ENCODE results near the gene TMEM266. TPM values are rescaled to one million over a fixed set of nuclear protein-coding genes. Genes with fewer than 3 reads are reported as not detected.
"Not testable (repeated sequence)": the region's sequence is repeated elsewhere in the genome, so short reads cannot be mapped to it uniquely, and the experiment has no call there.

Gene TMEM266
- total RNA-seq: not detected in 2 replicates

- intact Hi-C loops (cut with micrococcal nuclease): loop anchor here (5.0 kb wide), 1 partner anchor 217 kb away; the partner anchor contains the start of gene UBE2Q2
Measured at GRCh38 chr15:76059320-76060117, at the start of gene TMEM266. Gene TMEM266 (plus strand): TSS chr15:76059985. CDS start chr15:76134264, 74,279 bp downstream.

- intact Hi-C loops (cut with micrococcal nuclease): no loop called here
Measured at GRCh38 chr15:76010613-76011012, 49.2 kb upstream of the TMEM266 start.

DNA sequence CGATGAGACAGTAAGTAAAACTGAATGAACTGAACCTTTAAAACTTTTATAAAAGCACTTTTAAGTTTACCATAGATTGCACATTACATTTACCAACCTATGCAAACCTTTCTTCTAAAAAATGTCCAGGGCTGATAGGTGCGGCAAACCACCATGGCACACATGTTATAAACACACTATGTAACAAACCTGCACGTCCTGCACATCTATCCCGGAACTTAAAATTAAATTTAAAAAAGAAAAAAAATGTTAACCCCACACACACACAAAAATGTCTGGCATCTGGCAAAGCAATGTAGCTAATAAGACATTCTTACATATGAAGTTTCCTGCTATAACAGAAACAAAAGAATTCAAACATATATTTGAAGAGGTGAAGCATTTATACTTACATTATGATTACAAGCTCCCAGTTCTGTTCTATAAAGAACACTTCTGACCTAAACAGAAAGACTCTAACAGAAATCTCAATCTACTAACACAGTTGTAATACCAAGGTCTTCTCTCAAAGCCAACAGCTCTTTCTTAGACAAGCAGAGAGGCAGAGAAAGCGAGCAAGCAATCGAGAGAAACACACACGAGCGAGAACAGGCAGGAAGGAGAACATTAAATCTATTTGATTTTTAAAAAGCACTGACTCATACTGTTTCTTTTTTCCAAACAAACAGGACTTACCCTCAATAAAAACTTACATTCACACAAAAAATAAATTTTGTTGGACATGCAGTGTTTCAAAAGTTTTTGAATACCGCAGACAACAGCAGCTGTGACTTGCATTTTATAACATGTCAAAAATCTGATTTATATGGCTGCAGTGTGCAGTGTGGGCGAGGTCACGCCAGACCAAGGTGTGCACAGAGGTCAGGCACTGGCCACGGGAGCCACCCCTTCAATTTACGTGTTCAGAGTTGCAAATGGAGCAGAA is 47.9 kb upstream of the TMEM266 start, which contains the start of gene NRG4:
TSS of gene NRG4 (minus strand) at position 798 of the 925 bp plus-strand sequence. CDS start 1,194 bp downstream, outside the sequence.
- intact Hi-C loops (cut with micrococcal nuclease): no loop called here

- intact Hi-C loops (cut with micrococcal nuclease): not testable (repeated sequence)
Measured at GRCh38 chr15:76013470-76013869, 46.3 kb upstream of the TMEM266 start.

DNA sequence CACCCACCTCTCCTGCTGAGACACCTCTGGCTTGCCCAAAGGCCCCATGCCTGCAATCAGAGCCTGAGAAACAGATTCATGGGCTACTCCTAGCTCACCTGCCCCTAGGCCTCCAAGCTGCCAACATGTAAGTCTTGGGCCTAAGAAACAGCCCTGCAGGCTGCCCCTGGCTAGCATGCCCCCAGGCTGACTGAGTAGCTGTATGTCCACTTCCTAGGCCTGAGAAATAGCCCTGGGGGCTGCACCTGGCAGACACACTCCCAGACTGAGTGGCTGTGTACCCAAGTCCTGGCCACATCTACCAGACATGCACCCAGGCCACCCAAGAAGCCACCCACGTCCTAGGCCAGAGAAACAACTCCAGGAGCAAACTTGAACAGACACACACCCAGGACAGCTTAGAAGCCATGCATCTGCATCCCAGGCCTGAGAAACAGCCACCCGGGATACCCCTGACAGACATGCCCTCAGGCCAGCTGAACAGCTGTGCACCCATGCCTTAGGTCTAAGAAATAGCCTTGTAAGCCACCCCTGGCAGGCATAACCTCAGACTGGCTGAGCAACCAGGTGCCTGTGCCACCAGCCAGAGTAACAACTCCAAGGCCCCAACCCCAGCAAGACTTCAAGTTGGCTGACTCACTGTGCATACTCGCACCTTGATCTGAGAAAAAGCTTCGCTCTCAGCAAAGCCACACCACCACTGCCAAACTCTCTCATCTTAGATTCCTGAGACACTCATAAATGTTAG is 35.6 kb upstream of the TMEM266 start:
- intact Hi-C loops (cut with micrococcal nuclease): no loop called here

DNA sequence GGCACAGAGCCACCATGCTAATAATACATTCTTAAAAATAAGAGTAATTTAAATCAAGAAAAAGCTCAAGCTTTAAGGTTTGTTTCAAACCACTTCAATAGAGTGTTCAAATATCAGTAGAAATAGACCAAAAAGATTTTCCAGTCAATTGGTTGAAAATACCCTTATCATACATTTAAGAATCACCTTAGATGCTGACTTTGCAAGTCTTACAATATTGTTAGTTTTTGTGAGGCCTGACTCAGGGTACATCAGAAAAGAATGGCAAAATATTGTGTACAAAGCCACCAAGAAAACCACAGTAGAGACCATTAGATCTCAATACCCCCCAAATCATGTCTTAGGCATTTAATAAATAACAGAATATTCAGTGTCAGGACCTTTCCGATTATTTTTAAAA is 27.7 kb upstream of the TMEM266 start:
- intact Hi-C loops (cut with micrococcal nuclease): no loop called here

DNA sequence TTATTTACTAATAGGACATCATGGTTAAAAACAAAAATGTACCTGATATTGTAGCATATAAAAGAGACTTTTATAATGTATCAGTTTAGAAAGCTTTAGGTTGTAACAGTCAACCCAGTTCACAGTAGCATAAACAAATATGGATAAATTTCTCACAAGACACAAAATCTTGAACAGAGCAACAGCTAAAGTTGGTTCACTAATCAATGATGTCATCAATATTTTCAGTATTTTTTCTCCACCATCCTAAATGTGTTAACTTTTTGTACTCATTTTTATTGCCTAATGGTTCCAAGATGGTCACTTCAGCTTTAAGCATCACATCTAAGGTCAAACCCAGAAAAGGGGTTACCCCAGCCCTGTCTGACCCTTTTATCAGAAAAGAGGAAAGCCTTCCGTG is 26.3 kb upstream of the TMEM266 start:
- intact Hi-C loops (cut with micrococcal nuclease): no loop called here

DNA sequence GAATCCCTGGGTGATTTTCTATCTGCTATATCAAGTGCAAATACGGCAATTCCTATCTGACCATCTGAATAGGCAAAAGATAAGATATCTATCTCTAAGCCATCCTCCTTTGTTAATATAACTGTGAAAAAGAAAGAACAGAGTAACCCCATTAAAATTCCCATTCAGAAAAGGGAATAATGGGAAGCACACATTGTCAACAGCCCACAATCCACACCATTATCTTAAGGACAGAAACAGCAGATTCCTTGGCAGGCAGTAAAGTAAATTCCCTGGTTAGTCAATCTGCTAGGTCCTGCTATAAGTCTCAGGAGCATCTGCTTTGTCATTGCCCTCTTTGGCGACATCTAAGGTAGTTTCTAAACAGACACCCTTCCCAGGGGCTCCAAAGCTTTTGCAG is 25.7 kb upstream of the TMEM266 start:
- intact Hi-C loops (cut with micrococcal nuclease): no loop called here

GRCh38 chr15:76035593-76035992 is 24.2 kb upstream of the TMEM266 start:
- intact Hi-C loops (cut with micrococcal nuclease): no loop called here

GRCh38 chr15:76038512-76038911 is 21.3 kb upstream of the TMEM266 start:
- intact Hi-C loops (cut with micrococcal nuclease): no loop called here

DNA sequence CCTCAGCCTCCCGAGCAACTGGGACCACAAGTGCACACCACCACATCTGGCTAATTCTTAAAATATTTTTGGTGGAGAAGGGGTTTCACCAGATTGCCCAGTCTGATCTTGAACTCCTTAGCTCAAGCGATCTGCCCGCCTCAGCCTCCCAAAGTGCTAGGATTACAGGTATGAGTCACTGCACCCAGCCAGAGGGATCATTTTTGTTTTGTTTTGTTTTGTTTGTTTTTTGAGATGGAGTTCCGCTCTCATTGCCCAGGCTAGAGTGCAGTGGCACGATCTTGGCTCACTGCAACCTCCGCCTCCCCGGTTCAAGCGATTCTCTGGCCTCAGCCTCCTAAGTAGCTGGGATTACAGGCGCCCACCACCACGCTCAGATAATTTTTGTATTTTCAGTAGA is 5.6 kb upstream of the TMEM266 start:
- intact Hi-C loops (cut with micrococcal nuclease): not testable (repeated sequence)

GRCh38 chr15:76056931-76057330 is 2.9 kb upstream of the TMEM266 start:
- intact Hi-C loops (cut with micrococcal nuclease): loop anchor here (1.0 to 5.0 kb wide), 4 partner anchors 82 to 328 kb away; partner anchors contain the start of gene UBE2Q2

GRCh38 chr15:76057332-76058000 is 2.3 kb upstream of the TMEM266 start:
- intact Hi-C loops (cut with micrococcal nuclease): loop anchor here (1.0 to 5.0 kb wide), 4 partner anchors 82 to 329 kb away; partner anchors contain the start of gene UBE2Q2

GRCh38 chr15:76058714-76059319 is 968 bp upstream of the TMEM266 start:
- intact Hi-C loops (cut with micrococcal nuclease): loop anchor here (5.0 kb wide), 1 partner anchor 217 kb away; the partner anchor contains the start of gene UBE2Q2

GRCh38 chr15:76060118-76060989 is 569 bp downstream of the TMEM266 start:
- intact Hi-C loops (cut with micrococcal nuclease): no loop called here

- intact Hi-C loops (cut with micrococcal nuclease): no loop called here
Measured at GRCh38 chr15:76061700-76062099, 1.9 kb downstream of the TMEM266 start.

DNA sequence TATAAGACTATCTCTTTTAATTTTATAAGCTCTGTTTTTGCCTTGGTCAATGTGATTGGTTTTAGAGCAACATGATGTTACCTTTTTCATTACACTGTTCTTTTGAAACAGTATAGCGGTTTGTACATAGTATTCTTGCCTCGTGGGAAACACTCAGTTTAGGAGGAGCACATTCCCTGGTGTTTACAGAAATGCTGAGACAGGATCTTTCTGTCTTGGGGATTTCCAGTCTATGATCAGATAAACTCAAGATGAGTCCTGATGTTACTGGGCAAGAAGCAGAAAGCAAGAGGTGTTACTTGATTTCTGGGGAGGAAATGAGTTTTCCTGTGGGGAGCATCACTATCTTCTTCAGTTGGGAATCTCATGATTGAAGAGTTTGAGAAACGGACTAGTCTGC is 2.5 kb downstream of the TMEM266 start:
- intact Hi-C loops (cut with micrococcal nuclease): no loop called here

DNA sequence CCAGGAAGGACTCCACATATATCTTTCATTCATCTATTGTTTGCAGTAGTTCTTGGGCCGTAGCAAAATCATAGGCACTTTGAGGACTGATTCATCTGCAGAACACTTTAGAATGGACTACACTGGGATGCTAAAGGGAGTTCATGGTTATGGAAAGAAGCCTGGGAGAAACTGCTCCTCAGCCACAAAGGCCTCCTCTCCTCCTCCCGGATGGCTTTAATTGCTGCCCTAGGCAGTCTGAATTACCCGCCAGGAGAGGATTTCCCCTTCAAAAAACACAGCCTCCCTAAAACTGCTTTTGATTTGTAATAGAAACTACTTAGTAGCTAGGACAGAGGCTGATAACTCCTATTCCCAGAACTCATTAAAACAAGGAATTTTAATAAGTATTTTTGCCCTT is 4.6 kb downstream of the TMEM266 start:
- intact Hi-C loops (cut with micrococcal nuclease): no loop called here

- intact Hi-C loops (cut with micrococcal nuclease): no loop called here
Measured at GRCh38 chr15:76065245-76065644, 5.5 kb downstream of the TMEM266 start.
